Endothelial cell of umbilical vein (primary cell): ENCODE measurements around the gene PI4KA.

Source experiments
- POLR2A ChIP-seq: IDR thresholded peaks from 2 replicates; pipeline ENCODE4 v1.6.1; 2012; ENCODE audit warnings: low read depth, mild to moderate bottlenecking, control low read depth, low read length
- POLR2AphosphoS5 ChIP-seq: IDR thresholded peaks from 2 replicates; pipeline ENCODE4 v1.6.1; 2012; ENCODE audit warnings: low read depth, mild to moderate bottlenecking, control low read depth, low read length, moderate library complexity; ENCODE audit not compliant: insufficient read depth
- TF ChIP-seq, protein P1 (sequence below), 2 donors: IDR thresholded peaks; 1 replicate in 1 of 2; 2 replicates in 1 of 2; pipeline ENCODE4 v1.5.1; 2011; ENCODE audit warnings: low read length in 2 of 2, mild to moderate bottlenecking in 2 of 2, moderate library complexity in 2 of 2, control low read depth in 1 of 2, inconsistent platforms in 1 of 2, low read depth in 1 of 2; ENCODE audit not compliant: insufficient read depth in 1 of 2; ENCODE audit errors: extremely low read depth in 1 of 2
- TF ChIP-seq, protein P2 (sequence below): IDR thresholded peaks from 2 replicates; pipeline ENCODE4 v1.6.1; 2011; ENCODE audit not compliant: insufficient read depth, insufficient read length

GRCh38 chr22:20859615-20860014 is 1.0 kb upstream of the PI4KA start:
- TF ChIP-seq, protein P1, sequence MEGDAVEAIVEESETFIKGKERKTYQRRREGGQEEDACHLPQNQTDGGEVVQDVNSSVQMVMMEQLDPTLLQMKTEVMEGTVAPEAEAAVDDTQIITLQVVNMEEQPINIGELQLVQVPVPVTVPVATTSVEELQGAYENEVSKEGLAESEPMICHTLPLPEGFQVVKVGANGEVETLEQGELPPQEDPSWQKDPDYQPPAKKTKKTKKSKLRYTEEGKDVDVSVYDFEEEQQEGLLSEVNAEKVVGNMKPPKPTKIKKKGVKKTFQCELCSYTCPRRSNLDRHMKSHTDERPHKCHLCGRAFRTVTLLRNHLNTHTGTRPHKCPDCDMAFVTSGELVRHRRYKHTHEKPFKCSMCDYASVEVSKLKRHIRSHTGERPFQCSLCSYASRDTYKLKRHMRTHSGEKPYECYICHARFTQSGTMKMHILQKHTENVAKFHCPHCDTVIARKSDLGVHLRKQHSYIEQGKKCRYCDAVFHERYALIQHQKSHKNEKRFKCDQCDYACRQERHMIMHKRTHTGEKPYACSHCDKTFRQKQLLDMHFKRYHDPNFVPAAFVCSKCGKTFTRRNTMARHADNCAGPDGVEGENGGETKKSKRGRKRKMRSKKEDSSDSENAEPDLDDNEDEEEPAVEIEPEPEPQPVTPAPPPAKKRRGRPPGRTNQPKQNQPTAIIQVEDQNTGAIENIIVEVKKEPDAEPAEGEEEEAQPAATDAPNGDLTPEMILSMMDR (IDR thresholded peaks at IDR 0.05; ENCODE audit: extremely low read depth in 1 of 2, insufficient read depth in 1 of 2, low read depth in 1 of 2, low read length in 2 of 2), result no peak
- no peak for TF ChIP-seq POLR2AphosphoS5
- no peak for TF ChIP-seq POLR2A
- TF ChIP-seq, protein P2, sequence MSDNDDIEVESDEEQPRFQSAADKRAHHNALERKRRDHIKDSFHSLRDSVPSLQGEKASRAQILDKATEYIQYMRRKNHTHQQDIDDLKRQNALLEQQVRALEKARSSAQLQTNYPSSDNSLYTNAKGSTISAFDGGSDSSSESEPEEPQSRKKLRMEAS, result no peak
